Heart right ventricle (tissue), 16 donors: ENCODE results near the gene NHSL1. TPM values are rescaled to one million over a fixed set of nuclear protein-coding genes. Genes with fewer than 3 reads are reported as not detected.

Experiments
- ATAC-seq, 8 donors: fragments of 200-7000 bp; cut with Tn5 transposase; one replicate each; pipeline ENCODE4 v1.9.1; 2020; ENCODE audit warnings: mild to moderate bottlenecking in 8 of 8, moderate library complexity in 8 of 8, moderate number of reproducible peaks in 1 of 8
- DNase-seq, 2 donors: peaks; one replicate each; pipeline ENCODE4 v3.0.0-alpha.2; 2020
- H3K27ac ChIP-seq, 10 donors: fragments of 200-600 bp; sonication (generic) in 2 of 10; one replicate each; pipeline versions ENCODE4 v1.5.0 to v1.8.0; 2020 to 2022; ENCODE audit warnings: mild to moderate bottlenecking in 3 of 10
- H3K27me3 ChIP-seq, 7 donors: fragments of 200-600 bp; one replicate each; pipeline ENCODE4 v1.8.0; 2021 to 2022; ENCODE audit warnings: mild to moderate bottlenecking in 2 of 7
- H3K36me3 ChIP-seq, 9 donors: fragments of 200-600 bp; sonication (generic) in 1 of 9; one replicate each; pipeline versions ENCODE4 v1.5.0 to v1.8.0; 2020 to 2022; ENCODE audit warnings: mild to moderate bottlenecking in 2 of 9
- H3K4me1 ChIP-seq, 9 donors: fragments of 200-600 bp; sonication (generic) in 1 of 9; one replicate each; pipeline versions ENCODE4 v1.5.0 to v1.8.0; 2020 to 2022; ENCODE audit warnings: mild to moderate bottlenecking in 4 of 9
- H3K4me3 ChIP-seq, 10 donors: fragments of 200-600 bp; sonication (generic) in 2 of 10; one replicate each; pipeline versions ENCODE4 v1.5.0 to v1.8.0; 2020 to 2022; ENCODE audit warnings: mild to moderate bottlenecking in 7 of 10, moderate library complexity in 2 of 10
- H3K9me3 ChIP-seq, 11 donors: fragments of 200-600 bp in 10 of 11; sonication (generic) in 2 of 11; one replicate each; pipeline versions ENCODE4 v1.5.0 to v1.8.0; 2013 to 2022; ENCODE audit warnings: mild to moderate bottlenecking in 2 of 11, control low read depth in 1 of 11, moderate library complexity in 1 of 11
- WGBS, 2 donors: extraction: QIAGEN DNeasy Blood & Tissue Kit; methylation state at CpG; one replicate each; pipeline ENCODE4 v1.1.7; 2013; ENCODE audit warnings: inconsistent platforms in 1 of 2; 5-methylcytosine and 5-hydroxymethylcytosine counted together
- intact Hi-C, 10 donors: fragments of 100-400 bp; cut with DNase I; formaldehyde crosslinking; loops; one replicate each; pipeline versions ENCODE4 v1.11.1 to v1.14.2; 2022
- polyA plus RNA-seq, 2 donors: library from polyadenylated mRNA; stranded (reverse); fragments of 200-250 nt; gene quantifications; one replicate each; pipeline ENCODE4 v1.2.3, GENCODE V29; 2013
- total RNA-seq, 10 donors: library from RNA; stranded (reverse); fragmentation: NEBNext Ultra II Directional in 3 of 10; extraction: Animal tissue kit (Norgen Biotek cat#: 25700) in 3 of 10; gene quantifications; one replicate each; pipeline versions ENCODE4 v1.2.1 to v1.2.4, GENCODE V29; 2021 to 2023
- TF ChIP-seq, protein P1 (sequence below), 9 donors: fragments of 200-600 bp; sonication (generic) in 2 of 9; IDR thresholded peaks; one replicate each; pipeline versions ENCODE4 v1.5.0 to v1.8.0; 2021 to 2022; ENCODE audit warnings: antibody characterized with exemption in 9 of 9, mild to moderate bottlenecking in 5 of 9, moderate library complexity in 1 of 9
- donor health status: Arrhythmogenic right ventricular cardiomyopathy.
- donor health status: ischemic (EF 13 %, LVEDD 7.1; RV severe dilation, severe dysfunction).
- donor health status: healthy with polysubstance abuse.
- donor health status: DM: no; HTN: yes; CAD: no.
- donor health status: DM: no; HTN: no; CAD: no.
- donor health status: ischemic (EF 25% LVEDD 6.9; RV normal size, moderate dysfunction).
- donor health status: ischemic (EF 25% LVEDD 5.7; RV mildly dilated, moderate dysfunction).
- donor health status: healthy.
- donor health status: DM: yes; HTN: yes; CAD: no.
- donor health status: Ischemic cardiomyopathy.
- donor health status: ischemic (EF 35%, LVEDD 5.7; RV mildly dilated, moderate dysfunction).
- donor health status: nonischemic (EF 11% LVEDD 7.7; RV severe dilation, severe dysfunction).
- donor health status: DM: yes; HTN: yes; CAD: no.
- donor health status: PGD.
- donor health status: ischemic (EF 29% LVEDD 5.4; RV normal size, mild dysfunction).
- donor health status: nonischemic (EF 23%, LVEDD 6.1; RV moderate dilation, normal function).

The NHSL1 gene
- total and polyA plus RNA-seq, 12 donors = 5.0 to 97.4 (median 74.7) TPM

DNA sequence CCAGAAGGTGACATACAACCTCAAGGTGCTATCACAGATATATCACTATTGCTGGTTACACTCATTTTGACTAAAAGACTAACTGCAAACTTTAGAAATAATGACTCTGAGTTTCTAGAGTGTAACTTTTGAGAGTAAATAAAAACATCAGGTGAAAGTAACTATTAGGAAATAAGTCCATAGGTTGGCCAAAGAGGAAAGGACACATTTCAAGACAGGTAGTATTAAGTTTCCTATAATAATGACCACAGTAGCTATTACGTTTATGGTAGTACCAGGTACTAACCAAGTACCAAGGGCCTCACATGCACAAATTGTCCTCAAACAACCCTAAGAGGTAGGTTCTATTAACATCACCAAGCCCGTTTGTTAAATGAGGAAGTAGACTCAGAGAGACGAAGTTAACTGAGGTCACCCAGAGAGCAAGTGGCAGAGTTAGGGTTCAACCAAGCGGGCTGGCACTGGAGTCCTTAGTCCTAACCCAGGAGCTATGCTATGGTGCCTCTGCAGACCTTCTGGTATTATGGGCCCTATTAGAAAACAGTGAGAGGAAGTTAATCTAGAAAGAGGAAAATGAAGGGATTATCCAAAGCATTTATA, 58.4 kb downstream of the NHSL1 start:
- H3K27ac ChIP-seq = peak overlapping the region in 5 of 10 donors; percentile 4 to 61 (median 11)
- intact Hi-C loops = loop anchor here in 1 of 10 donors (5.0 kb wide), 1 partner anchor 36 kb away; no protein-coding TSS in a partner anchor
- peak in 2 of 8 donors; percentile 19 to 44 for ATAC-seq
- DNase-seq = no peak
- WGBS, 2 donors = 71 to 79% methylated on average over 4 of the region's 4 CpGs
- peaks cover 0 to 42% (median 4%) of the 10 kb centered on the region in 9 donors for H3K4me1 ChIP-seq
- peaks cover 0 to 18% (median 0%) of the 10 kb centered on the region in 9 donors for H3K36me3 ChIP-seq
- H3K4me3 ChIP-seq = no peak overlapping the region
- TF ChIP-seq, protein P1, sequence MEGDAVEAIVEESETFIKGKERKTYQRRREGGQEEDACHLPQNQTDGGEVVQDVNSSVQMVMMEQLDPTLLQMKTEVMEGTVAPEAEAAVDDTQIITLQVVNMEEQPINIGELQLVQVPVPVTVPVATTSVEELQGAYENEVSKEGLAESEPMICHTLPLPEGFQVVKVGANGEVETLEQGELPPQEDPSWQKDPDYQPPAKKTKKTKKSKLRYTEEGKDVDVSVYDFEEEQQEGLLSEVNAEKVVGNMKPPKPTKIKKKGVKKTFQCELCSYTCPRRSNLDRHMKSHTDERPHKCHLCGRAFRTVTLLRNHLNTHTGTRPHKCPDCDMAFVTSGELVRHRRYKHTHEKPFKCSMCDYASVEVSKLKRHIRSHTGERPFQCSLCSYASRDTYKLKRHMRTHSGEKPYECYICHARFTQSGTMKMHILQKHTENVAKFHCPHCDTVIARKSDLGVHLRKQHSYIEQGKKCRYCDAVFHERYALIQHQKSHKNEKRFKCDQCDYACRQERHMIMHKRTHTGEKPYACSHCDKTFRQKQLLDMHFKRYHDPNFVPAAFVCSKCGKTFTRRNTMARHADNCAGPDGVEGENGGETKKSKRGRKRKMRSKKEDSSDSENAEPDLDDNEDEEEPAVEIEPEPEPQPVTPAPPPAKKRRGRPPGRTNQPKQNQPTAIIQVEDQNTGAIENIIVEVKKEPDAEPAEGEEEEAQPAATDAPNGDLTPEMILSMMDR (IDR thresholded peaks at IDR 0.05) = no peak
- no peaks in the 10 kb centered on the region for H3K27me3 ChIP-seq
- peaks cover 0 to 7% (median 0%) of the 10 kb centered on the region in 11 donors for H3K9me3 ChIP-seq

DNA sequence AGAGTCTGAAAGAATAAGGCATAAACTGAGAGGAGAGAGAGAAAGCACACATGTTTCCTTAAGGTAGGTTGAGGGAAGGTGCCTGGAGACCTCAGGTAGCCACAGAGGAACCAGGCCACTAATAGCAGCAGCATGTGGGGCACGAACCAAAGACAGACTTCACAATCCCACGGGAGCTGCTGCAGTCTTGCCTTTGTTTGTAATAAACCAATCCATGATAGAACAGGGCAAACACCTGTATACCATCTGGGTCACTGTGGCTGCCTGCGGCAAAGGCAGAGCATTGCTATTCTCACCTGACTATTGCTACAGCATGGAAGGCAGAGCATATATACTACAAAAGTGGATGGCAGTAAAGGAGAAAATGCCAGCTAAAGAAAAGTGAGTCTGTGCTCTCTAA, 59.0 kb downstream of the NHSL1 start:
- intact Hi-C loops = loop anchor here in 1 of 10 donors (5.0 kb wide), 1 partner anchor 37 kb away; no protein-coding TSS in a partner anchor
- peaks cover 0 to 7% (median 0%) of the 10 kb centered on the region in 11 donors for H3K9me3 ChIP-seq
- H3K27me3 ChIP-seq = no peaks in the 10 kb centered on the region
- peaks cover 0 to 14% (median 0%) of the 10 kb centered on the region in 9 donors for H3K36me3 ChIP-seq
- H3K27ac ChIP-seq = peak overlapping the region in 3 of 10 donors; percentile 4 to 37 (median 27)
- no peak overlapping the region for H3K4me3 ChIP-seq
- TF ChIP-seq, protein P1 (IDR thresholded peaks at IDR 0.05) = no peak
- DNase-seq (no peak), ATAC-seq (no peak)
- peaks cover 0 to 42% (median 4%) of the 10 kb centered on the region in 9 donors for H3K4me1 ChIP-seq
- 75 to 78% methylated on average over 3 of the region's 3 CpGs for WGBS, 2 donors

DNA sequence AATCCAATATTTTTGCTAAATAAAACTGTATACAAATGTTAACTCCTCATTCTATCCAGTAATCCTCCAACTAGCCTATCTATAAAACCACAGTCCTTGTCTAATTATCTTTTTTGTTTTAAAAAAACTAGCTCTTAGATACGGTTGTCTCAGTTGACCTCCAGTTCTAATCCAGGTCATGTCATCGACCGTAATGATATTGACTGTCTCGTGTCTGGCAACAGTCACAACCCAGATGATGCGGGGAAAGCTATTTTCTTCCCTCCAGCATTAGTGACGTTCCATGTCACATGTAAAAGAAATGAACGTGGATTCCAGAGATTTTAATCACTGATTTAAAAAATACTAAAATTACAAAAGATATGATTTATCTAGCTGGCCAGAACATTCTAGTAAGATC, 59.7 kb downstream of the NHSL1 start:
- 36 to 53% methylated on average over 7 of the region's 7 CpGs for WGBS, 2 donors
- ATAC-seq = peak in 2 of 8 donors; percentile 28 to 56
- H3K4me1 ChIP-seq = peaks cover 0 to 42% (median 9%) of the 10 kb centered on the region in 9 donors

DNA sequence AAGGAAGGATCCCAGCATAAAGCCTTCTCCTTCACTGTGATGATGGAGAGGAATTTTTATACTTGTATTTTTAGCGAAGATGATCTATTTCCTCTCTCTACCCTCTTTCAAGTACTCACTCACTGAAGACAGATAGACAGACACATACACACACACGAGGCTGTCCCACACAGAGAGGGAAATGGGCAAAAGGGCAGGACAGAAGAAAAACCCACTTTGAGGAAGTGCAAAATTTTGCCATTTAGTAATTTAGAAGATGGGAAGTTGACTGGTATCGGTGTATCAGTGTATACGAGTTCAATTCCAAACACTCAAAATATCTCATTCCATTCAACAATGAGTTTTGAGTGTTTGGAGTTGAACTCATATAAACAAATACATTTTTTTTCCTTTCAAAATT, 64.4 kb downstream of the NHSL1 start:
- no peak for ATAC-seq
- intact Hi-C loops = loop anchor here in 6 of 10 donors (5.0 to 10.0 kb wide), 6 partner anchors 70 to 147 kb away; no protein-coding TSS in a partner anchor
- H3K9me3 ChIP-seq = no peaks in the 10 kb centered on the region
- no peak for DNase-seq
- H3K27me3 ChIP-seq = no peaks in the 10 kb centered on the region
- H3K36me3 ChIP-seq = peaks cover 0 to 26% (median 0%) of the 10 kb centered on the region in 9 donors
- WGBS, 2 donors = 62 to 69% methylated on average over 4 of the region's 4 CpGs
- no peak overlapping the region for H3K27ac ChIP-seq
- TF ChIP-seq, protein P1 (IDR thresholded peaks at IDR 0.05) = no peak
- no peak overlapping the region for H3K4me3 ChIP-seq
- peaks cover 0 to 44% (median 26%) of the 10 kb centered on the region in 9 donors for H3K4me1 ChIP-seq

More for the DNA sequence above, 59.7 kb downstream of the NHSL1 start:
- intact Hi-C loops = loop anchor here in 2 of 10 donors (10.0 kb wide), 2 partner anchors 65 to 75 kb away; no protein-coding TSS in a partner anchor
- no peak for DNase-seq
- Histone ChIP-seq H3K4me3 (no peak overlapping the region), H3K27me3 (no peaks in the 10 kb centered on the region), H3K27ac (peak overlapping the region in 4 of 10 donors; percentile 2 to 37 (median 16)), H3K36me3 (peaks cover 0 to 12% (median 0%) of the 10 kb centered on the region in 9 donors), H3K9me3 (peaks cover 0 to 7% (median 0%) of the 10 kb centered on the region in 11 donors)
- TF ChIP-seq, protein P1 (IDR thresholded peaks at IDR 0.05) = no peak
